ENCODE results near the gene HSD17B8.

The HSD17B8 gene

DNA sequence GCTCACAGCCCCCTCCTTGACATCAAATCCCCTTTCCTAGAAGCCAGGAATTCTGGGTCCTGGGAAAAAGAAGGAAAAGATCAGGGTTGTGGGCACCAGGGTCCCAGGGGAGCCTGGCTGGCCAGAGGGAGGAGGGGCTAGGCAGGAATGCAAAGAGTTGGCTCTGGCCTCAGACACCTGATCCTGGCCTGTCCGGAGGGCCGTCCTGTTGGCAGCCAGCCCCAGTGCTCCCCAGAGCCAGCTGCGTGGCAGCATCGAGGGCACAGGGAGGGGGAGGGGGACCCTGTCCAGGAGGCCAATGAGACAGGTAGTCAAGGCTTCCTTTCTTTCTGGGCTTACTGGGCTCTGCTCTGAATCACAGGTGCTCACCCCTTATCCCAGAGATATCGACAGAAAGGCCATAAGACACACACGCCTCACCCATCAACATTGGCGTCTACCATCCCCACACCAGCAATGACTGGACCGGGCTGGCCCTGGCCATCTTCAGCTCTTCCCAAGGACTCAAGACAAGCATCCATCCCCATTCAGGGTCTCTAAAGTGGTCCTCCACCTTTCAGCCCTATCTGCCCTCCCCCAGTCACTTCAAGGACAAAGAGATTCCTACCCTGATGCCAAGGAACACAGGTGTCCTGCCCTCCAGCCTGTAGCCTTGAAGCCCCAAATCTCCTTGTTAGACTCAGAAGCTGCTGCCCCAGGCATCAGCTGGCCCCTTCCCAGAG, 12.9 kb upstream of the HSD17B8 start:
- DNase-seq (ENCODE audit: low read depth): no peak

DNA sequence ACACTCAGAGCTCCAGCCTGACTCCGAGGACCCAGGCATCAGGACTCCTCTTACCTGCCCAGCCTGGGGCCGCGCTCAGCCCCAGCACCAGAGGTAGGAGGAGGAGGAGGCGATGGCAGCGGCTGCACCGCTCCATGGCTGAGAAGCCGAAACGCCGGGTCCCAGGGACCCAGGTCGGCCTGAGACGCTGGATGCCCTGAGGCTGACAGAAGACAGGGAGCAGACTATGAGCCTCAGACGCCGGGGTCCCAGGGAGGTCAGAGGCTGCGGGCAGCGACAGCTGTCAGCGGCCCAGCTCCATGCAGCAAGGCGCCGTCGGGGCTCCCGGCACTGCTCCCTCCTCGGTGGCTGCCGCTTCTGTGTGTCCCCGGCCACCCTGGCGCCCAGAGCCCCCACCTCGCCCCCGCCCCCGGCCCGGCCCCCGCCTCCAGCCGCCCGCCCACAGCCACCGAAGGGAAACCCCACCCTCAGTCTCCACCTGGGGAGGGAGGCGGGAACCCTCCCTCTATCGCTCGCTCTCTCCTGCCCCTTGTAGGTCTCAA, 12.3 kb upstream of the HSD17B8 start, which contains the start of gene COL11A2:
Gene COL11A2, minus strand, starts transcription at position 363 of the 542 bp plus-strand sequence. Its CDS starts 227 bp downstream, at position 136.
- DNase-seq (ENCODE audit: low read depth): no peak

DNA sequence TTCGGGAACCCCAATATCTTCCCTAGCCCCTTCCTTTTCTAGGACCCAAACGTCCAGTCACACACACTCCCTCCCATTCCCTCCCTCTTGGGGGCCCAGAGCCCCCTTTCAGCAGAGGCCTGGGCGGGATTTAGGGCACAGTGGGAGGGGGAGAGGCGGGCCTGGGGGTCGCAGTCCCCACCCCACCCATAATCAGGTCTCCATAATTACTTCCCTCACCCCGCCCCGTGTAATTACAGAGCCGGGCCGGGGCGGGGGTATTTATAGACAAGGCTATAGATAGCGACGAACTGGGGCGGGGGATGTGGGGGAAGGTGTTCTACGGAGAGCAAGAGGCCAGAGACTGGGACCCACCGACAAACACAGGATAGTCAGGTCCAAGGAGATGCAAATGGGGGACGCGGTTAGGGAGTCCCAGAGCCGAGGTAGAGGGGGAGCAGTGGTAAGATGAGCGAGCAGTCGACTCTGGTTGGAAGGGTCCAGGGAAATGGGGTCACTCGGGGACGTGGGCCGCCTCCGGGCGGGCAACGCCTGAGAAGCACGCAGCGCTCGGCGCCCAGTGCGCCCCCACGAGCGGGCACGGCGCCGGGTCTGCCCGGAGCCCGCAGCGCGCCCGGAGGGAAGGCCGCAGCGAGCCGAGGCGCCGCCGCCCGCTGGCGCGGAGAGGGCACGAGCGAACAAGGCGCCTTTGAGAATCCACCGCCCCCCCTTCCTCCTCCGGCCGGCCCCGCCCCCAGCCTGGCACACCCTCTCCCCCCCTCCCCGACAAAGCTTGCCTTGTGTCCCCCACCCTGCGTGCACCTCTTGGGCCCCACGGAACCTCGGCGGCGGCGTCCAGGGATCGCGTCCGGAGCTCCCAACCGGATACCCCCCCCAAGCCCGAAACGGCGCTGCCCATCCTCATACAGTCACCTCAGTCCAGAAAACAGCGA, 11.5 kb upstream of the HSD17B8 start:
- no peak for DNase-seq (ENCODE audit: low read depth)

DNA sequence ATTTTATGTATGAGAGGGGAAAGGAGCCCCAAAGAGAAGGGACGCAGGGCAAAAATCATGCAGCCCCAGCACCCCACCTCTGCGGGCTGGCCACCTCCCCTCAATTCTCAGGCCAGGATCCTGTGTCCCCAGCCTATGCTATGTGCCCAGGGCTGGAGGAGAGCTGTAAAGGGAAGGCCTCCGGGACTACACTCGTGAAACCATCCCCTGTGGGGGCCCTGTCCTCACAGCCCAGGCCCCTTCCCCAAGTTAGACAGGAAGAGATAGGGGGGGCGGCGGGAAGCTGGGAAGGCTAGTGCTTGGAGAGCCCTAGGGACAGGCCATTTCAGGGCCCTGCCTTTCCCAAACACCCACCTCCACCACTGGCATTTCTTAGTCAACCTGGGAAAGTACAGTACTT, 10.8 kb upstream of the HSD17B8 start:
- DNase-seq (ENCODE audit: low read depth): no peak

DNA sequence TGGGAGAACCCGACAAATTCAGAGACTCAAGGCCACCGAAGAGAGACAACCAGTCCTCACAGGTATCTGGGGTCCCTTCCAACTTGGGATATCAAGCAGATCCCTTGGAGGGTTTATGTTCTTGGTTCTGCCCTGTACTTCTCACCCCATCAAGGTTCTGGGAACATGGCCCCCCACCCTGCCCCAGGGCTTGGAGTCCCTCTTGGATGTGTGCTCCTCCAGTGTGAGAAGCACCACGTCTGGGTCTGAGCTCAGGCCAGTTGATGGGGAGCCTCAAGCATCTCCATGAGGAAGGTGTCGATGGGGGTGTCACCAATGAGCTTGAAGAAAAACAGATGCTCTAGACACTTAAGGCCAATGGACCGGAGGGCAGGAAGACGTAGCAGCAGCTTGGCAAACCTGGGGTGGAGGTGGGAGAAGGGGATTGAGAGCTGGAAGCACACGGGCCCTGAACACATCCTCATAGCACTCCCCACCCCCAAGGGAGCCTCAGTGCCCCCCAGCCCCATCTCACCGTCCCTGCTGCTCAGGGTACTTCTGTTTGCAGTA, 9.9 kb upstream of the HSD17B8 start:
- DNase-seq (ENCODE audit: low read depth): no peak

DNA sequence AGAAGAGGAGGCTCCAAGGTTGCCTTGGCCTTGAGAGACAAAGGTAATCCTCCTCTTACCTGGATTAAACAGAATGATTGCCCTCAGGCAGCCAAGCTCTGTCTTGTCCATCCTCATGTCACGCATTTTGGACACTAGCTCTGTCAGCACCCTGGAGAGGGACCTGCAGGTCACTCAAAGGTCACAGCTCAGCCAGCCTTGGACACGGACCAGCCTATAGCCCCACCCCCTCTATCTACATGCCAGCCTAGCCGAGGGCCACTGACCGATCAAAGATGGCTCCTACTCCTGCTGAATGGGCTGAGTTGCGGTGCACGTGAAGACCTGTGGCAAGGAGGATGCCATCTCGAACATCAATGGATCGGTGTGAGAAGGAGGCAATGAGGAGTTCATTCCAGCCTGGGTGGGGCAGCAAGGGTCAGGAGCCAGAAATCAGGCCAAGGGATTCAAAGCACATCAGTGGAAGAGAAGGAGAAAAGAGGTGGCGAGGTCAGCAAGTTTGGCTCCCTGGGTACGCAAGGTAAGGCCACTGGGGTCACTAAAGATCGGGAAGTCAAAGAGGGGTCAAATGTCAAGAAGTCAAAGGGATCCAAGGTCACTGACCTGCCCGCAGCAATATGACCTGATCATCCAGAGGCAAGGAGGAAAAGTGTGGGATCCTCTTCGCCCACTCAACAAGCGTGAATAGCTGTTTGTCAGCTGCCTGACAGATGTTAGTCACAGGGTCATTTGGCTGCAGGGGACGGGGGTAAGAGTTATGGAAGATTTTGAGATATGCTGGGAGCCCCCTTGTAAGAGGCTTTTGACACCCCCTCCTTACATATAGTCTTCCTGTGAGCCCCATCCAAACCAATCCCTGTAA, 8.9 kb upstream of the HSD17B8 start:
- no peak for DNase-seq (ENCODE audit: low read depth)

DNA sequence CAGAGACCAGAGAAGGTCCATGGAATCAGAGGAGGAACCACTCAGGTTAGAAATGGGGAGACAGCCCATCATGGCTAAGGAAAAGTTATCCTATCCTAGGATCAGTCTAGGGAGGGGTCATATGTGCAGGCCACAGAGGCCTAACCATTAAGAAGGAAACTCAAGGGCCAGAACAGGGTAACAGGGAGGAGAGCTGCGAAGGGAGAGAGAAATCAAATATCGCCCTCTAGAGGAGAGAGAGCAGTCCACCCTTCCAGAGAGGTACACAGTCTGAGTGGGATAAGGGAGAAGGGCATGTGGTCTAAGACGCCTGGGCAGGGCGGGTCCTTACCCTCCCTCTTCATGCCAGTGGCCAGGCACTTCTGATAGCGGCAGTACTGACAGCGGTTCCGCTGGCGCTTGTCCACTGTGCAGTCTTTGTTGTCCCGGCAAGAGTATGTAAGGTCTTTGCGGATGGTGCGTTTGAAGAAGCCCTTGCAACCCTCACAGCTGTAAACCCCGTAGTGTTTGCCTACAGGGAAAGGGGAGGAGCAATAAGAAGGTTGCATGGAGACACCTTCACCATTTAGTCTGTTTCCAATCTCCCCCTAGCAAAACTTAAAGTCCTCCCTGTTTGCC, 6.9 kb upstream of the HSD17B8 start:
- DNase-seq (ENCODE audit: low read depth): no peak

DNA sequence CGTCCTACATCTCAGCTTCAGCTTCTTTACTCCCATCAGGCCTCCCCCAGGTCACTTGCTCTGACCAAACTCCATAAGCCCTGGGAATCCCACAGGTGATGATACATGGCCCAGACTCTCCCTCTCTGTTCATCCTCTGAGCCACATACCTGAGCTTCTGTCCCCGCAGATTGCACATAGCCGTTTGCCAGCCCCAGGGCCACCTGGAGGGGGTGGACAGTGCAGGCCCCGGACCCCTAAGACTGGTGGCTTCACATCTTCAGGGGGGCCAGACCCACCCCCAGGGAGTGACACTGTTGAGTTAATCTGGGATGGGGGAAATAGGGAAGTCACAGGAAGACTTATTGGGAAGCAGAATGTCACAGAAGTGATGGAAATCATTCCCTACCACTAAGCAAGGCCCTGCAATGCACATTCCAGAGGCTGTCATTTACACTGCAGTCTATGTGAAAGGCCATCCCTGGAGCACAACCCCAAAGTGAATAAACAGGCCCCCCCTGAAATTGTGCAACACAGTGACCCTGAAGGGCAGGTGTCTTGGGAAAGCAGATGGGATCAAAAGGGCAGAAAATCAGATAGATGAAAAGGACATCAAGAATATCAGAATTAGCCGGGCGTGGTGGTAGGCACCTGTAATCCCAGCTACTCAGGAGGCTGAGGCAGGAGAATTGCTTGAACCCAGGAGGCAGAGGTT, 6.1 kb upstream of the HSD17B8 start:
- DNase-seq (ENCODE audit: low read depth): no peak

DNA sequence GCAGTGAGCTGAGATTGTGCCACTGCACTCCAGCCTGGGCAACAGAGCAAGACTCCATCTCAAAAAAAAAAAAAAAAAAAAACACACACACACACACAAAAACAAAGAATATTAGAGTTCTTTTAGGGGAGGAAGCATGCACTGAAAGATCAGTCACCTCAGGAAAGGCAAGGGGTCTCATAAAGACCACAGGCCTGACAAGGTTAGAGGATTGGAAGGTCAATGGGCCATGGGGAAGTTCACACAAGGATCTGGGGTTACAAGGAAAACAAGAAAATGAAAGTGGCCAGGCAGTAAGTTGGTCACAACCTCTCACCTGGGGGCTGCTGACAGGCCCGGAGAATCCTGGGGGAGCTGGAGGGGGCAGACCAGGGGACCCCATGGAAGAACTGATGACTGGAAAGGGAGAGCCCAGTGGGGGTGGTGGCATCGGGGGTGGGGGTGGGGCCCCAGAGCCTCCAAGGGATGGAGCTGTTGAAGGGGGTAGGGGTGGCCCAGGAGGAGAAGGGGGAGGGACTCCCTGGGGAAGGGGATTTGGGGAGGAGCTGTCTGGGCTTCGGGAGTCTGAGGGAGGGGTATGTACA, 5.5 kb upstream of the HSD17B8 start:
- no peak for DNase-seq (ENCODE audit: low read depth)

DNA sequence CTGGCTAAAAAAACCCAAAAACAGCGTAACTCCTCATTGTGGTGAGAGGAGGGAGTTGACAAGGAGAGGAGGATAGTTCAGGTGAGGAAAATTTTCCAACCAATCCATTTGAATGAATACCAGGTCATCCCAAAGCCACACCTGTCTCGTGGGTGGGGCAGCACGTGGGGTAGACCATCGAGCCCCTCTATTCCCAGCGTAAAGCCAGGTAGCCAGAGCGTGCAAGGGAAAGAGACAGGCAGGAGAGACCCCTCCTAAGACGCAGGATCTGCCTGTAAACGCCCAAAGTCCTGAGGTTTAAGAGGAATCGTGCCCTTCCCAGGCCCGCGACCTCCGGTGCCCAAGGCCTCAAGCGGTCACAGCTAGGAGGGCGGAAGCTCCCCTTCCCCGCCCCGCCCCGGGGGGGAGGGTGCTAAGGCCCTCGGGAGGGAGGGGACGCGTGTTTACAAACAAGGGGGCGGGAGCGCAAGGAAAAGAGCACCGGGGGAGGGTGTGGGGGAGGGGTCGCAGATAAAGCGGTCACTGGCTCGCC, 4.7 kb upstream of the HSD17B8 start:
- no peak for DNase-seq (ENCODE audit: low read depth)

DNA sequence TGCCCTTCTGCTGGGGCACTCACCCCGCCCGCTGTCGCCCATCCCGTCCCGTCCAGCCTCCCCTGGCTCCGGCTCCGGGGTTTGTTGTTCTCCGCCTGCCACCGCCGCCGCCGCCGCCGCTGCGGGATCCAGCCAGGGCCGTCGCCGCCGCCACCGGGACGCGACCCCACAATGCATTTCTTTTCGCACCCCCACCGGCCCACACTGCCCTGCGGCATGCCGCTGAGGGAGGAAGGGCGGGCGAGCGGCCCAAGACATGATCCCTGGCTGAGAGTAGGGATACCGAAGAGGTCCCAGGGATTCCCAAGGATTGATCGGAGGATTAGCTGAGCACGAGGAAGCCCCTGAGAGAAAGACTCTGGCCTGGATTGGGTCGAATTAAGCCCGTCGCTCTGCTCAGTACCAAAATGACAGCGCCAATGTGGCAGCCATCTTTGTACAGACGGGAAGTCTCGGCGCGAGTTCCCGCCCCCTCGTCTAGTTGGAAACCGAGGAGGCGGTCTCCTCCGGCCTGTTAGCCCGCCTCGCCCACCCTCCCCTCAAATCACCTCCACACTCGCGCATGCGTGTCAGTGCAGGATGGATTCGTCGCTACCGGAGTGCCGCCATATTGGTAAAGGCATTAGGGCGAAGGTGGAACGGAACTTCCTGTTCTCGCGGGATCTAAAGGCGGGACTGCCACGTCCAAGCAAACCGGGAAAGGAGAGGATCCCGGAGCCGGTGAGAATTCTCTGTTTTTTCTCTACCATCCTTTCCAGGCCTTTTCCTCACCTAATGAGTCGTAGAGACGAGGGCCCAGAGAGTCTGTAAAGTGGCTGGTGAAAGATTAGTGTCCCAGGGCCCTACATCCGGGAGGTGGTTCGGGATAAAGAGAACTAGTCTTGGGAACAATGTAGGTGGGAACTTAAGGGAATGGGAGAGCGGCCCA, 4.0 kb upstream of the HSD17B8 start, which contains the start of the genes RXRB and SLC39A7:
Gene RXRB, minus strand, starts transcription at position 447 of the 928 bp plus-strand sequence. Its CDS starts 189 bp downstream, at position 258.
Gene SLC39A7, plus strand, starts transcription at position 649 of the 928 bp plus-strand sequence. CDS start 379 bp downstream, outside the sequence.
- DNase-seq (ENCODE audit: low read depth): peak; percentile 98

DNA sequence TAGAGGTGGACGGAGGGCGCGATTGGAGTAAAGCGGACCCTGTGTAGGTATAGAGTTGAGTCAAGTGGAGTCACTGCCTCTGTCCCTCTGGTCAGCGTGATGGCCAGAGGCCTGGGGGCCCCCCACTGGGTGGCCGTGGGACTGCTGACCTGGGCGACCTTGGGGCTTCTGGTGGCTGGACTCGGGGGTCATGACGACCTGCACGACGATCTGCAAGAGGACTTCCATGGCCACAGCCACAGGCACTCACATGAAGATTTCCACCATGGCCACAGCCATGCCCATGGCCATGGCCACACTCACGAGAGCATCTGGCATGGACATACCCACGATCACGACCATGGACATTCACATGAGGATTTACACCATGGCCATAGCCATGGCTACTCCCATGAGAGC, 3.3 kb upstream of the HSD17B8 start:
- DNase-seq (ENCODE audit: low read depth): no peak

DNA sequence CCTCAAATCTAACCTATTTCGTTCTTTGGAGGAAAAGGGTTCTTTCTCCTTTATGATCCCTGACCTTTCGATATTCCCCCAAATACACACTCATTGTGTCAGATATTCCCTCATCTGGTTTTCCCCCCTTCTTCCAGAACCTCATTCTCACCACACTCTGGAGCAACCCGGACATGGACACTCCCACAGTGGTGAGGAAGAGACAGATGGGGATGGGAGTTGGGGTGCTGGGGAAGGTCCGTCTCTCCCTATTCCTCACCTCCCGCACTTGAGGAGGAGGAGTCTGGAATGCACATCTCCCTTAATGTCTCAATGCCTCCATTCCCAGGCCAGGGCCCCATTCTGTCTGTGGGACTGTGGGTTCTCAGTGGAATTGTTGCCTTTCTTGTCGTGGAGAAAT, 2.5 kb upstream of the HSD17B8 start:
- DNase-seq (ENCODE audit: low read depth): no peak

DNA sequence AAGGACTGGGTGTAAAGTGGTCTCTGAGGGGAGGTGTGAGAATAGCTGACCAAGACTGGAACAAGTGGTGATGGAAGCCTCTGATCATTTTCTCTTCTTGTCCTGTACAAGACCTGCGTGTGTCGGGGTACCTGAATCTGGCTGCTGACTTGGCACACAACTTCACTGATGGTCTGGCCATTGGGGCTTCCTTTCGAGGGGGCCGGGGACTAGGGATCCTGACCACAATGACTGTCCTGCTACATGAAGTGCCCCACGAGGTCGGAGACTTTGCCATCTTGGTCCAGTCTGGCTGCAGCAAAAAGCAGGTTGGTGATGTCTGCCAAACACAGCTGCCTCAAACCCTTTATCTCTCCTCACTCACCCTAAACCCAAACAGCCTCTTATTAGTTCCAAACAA, 1.7 kb upstream of the HSD17B8 start:
- no peak for DNase-seq (ENCODE audit: low read depth)

DNA sequence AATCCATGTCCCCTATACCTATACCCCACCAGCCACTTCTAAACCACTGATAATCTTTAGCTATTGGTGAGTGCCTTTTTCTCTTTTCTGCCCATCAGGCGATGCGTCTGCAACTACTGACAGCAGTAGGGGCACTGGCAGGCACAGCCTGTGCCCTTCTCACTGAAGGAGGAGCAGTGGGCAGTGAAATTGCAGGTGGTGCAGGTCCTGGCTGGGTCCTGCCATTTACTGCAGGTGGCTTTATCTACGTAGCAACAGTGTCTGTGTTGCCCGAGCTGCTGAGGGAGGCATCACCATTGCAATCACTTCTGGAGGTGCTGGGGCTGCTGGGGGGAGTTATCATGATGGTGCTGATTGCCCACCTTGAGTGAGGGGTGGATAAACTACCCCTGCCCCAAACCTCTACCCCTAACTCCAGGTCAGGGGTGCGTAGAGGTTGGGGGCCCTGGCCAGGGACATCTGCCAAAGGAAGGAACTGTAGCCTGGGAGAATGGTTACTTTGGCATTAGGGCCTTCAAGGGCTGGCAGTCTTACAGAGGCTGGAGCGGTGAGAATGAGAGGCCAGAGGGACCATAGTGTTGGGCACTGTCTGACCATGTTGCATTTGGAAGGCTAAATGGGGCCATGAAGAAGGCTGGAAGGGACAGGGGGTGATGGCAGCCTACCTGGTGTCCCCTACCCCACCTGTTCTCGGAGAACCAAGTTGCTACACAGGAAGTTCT, 851 bp upstream of the HSD17B8 start:
- DNase-seq (ENCODE audit: low read depth): no peak

DNA sequence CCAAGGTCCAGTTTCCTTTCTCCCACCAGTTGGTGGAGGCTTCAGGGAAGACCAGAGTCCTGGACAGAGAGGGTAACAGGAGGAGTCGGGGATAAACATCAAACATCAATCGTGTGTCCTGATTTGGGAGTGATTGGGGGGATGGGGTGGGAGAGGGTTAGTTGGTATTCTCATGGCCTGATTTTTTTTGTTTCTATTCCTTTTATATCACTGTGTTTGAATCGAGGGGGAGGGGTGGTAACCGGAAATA, 365 bp upstream of the HSD17B8 start:
- no peak for DNase-seq (ENCODE audit: low read depth)

DNA sequence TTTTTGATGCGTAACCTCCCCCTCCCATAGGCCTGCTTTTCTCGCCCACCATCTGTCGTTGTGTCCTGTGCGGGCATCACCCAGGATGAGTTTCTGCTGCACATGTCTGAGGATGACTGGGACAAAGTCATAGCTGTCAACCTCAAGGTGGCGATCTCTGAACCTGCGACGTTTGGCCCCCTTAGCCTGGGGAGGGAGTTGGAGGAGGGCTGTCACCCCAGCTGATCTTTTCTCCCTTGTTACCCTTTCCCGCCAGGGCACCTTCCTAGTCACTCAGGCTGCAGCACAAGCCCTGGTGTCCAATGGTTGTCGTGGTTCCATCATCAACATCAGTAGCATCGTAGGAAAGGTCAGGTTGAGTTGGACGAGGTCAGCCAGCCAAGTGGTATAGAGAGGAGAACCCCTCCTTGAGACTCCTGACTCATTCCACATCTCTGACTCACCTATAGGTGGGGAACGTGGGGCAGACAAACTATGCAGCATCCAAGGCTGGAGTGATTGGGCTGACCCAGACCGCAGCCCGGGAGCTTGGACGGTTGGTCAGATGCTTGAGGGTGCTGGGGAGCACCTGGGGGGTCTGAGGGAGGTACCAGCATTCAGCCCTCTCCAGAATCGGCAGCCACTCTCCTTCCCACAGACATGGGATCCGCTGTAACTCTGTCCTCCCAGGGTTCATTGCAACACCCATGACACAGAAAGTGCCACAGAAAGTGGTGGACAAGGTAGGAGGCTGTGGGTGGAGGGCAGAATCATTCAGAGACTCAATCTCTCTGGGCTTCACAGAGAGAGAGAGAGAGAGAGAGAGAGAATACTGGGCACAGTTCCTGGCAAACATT, 954 bp downstream of the HSD17B8 start:
- DNase-seq (ENCODE audit: low read depth): no peak
